Glomerular visceral epithelial cell (primary cell): ENCODE data around the gene CRYBA1.

Experiments used
- DNase-seq: peaks from one replicate; pipeline ENCODE4 v3.0.0-alpha.2; 2016; ENCODE audit errors: extremely low spot score

The CRYBA1 gene

DNA sequence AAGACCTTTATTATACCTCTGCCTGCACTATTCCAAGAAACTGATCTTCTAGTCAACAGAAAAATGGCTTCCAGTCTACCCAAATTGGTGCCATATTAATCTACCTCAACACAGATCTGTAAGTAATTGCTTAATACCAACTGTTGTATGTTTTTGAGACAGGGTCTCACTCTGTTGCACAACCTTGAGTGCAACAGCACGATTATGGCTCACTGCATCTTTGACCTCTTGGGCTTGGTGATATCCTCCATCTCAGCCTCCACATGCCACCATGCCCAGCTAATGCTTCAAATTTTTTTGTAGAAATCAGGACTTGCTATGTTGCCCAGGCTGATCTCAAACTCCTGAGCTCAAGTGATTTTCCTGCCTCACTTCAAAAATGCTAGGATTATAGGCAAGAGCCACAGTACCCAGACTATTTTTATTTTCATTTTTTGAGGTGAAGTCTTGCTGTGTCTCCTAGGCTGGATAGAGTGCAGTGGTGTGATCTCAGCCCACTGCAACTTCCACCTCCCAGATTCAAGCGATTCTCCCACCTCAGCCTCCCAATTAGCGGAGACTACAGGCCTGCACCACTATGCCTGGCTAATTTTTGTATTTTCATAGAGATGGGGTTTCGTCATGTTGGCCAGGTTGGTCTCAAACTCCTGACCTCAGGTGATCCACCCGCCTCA is 32.9 kb downstream of the CRYBA1 start:
- no peak for DNase-seq

- DNase-seq = no peak
Measured at GRCh38 chr17:29283496-29283895, 36.8 kb downstream of the CRYBA1 start.

GRCh38 chr17:29283961-29284360 is 37.3 kb downstream of the CRYBA1 start:
- DNase-seq = no peak

GRCh38 chr17:29289852-29290251 is 43.2 kb downstream of the CRYBA1 start:
- DNase-seq = no peak

- peak; percentile 73 for DNase-seq
Measured at GRCh38 chr17:29291163-29291752, 44.6 kb downstream of the CRYBA1 start.

DNA sequence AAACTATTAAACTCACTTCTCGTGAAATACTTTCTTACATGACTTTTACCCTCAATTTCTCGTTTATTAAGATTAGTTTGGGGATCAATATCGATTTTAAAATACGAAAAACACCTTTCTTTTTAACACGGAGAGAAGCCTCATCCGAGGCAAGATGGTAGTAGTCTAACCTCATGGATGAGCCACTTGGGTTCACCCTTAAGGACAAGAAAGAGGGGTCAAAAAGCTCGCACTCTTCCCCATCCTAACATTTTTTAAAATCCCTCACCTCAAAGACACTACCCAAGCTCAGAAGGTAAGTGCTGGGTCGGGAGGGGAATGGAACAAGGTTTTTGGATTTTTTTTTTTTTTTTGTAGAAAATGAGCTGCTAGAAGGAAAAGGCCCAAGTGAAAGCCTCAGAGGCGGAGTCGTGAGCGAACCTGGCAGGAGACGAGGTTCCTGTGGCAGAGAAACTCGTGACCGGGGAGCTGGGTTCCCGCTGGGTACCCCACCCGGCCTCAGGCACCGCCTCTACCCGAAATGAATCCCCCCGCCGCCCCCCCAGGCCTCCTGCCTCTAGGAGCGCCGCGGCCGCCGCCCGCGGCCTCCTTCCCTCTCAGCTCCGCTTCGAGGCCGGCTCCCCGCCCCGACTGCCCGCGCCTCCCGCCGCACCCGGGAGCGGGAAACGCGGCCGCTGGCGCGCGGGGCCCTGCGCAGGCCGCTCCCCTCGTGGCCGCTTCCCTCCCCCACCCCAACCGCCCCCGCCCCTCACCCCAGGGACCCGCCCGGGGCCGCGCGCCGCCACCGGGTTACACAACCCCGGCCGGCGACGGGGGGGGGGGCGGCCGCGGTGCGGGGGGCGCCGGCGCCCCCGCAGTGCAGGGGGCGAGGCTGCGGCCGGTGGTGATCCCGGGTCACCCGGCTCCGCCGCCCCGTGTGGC is 45.7 kb downstream of the CRYBA1 start:
- peak; percentile 61 for DNase-seq

- peak; percentile 64 for DNase-seq
Measured at GRCh38 chr17:29292992-29293889, 46.6 kb downstream of the CRYBA1 start.

- peak; percentile 99 for DNase-seq
Measured at GRCh38 chr17:29293890-29294579, 47.4 kb downstream of the CRYBA1 start, which contains the start of gene NUFIP2. TSS of gene NUFIP2 (minus strand) at chr17:29294148. CDS start at chr17:29294059, 89 bp downstream.

- no peak for DNase-seq
Measured at GRCh38 chr17:29294580-29294900, 47.9 kb downstream of the CRYBA1 start.

GRCh38 chr17:29295420-29295819 is 48.8 kb downstream of the CRYBA1 start:
- DNase-seq = no peak

GRCh38 chr17:29299031-29299430 is 52.4 kb downstream of the CRYBA1 start:
- DNase-seq = no peak

- DNase-seq = no peak
Measured at GRCh38 chr17:29303386-29303785, 56.7 kb downstream of the CRYBA1 start.
